ENCODE data around the gene SNX19.

The SNX19 gene
- long read RNA-seq, result 0 reads

GRCh38 chr11:130916238-130916855 is at the start of gene SNX19:
Gene SNX19 (minus strand): TSS chr11:130916479. CDS start chr11:130915939, 540 bp downstream.
- peak within 1 kb of the TSS; percentile 67 for H3K4me3 ChIP-seq (replicated peaks; ENCODE audit: insufficient read depth, low read length)
- TF ChIP-seq REST (IDR thresholded peaks at IDR 0.05; ENCODE audit: insufficient replicate concordance, low read depth) (no peak), GABPA (IDR thresholded peaks at IDR 0.05; ENCODE audit: low read depth) (peak; percentile 61), SPI1 (IDR thresholded peaks at IDR 0.05; ENCODE audit: borderline replicate concordance, low read depth) (no peak), POLR2AphosphoS5 (IDR thresholded peaks at IDR 0.05; ENCODE audit: low read depth) (peak; percentile 69; the same call in 1 of the 2 replicates), CTCF (IDR thresholded peaks at IDR 0.05; ENCODE audit: insufficient read depth, low read length) (peak; percentile 70)
- H3K27me3 ChIP-seq (ENCODE audit: insufficient read depth, poor library complexity, severe bottlenecking), result no peaks in the 10 kb centered on the region
- peak; percentile 83 to 84 for DNase-seq (ENCODE audit: low read depth in 1 of 2, low spot score in 1 of 2)
- peak within 1 kb of the TSS; percentile 71 for H3K27ac ChIP-seq (replicated peaks)

GRCh38 chr11:130964058-130964792 is 47.9 kb upstream of the SNX19 start:
- Histone ChIP-seq H3K4me3 (replicated peaks; ENCODE audit: insufficient read depth, low read length) (no peak overlapping the region), H3K27ac (replicated peaks) (no peak overlapping the region), H3K27me3 (ENCODE audit: insufficient read depth, poor library complexity, severe bottlenecking) (no peaks in the 10 kb centered on the region)
- TF ChIP-seq POLR2AphosphoS5 (IDR thresholded peaks at IDR 0.05; ENCODE audit: low read depth) (no peak), CTCF (IDR thresholded peaks at IDR 0.05; ENCODE audit: insufficient read depth, low read length) (no peak), SPI1 (IDR thresholded peaks at IDR 0.05; ENCODE audit: borderline replicate concordance, low read depth) (no peak), REST (IDR thresholded peaks at IDR 0.05; ENCODE audit: insufficient replicate concordance, low read depth) (no peak), GABPA (IDR thresholded peaks at IDR 0.05; ENCODE audit: low read depth) (no peak)
- no peak for DNase-seq (ENCODE audit: low read depth in 1 of 2, low spot score in 1 of 2)

- no peak for DNase-seq (ENCODE audit: low read depth in 1 of 2, low spot score in 1 of 2)
- Histone ChIP-seq H3K27ac (replicated peaks) (no peak overlapping the region), H3K27me3 (ENCODE audit: insufficient read depth, poor library complexity, severe bottlenecking) (no peaks in the 10 kb centered on the region), H3K4me3 (replicated peaks; ENCODE audit: insufficient read depth, low read length) (no peak overlapping the region)
- TF ChIP-seq GABPA (IDR thresholded peaks at IDR 0.05; ENCODE audit: low read depth) (no peak), POLR2AphosphoS5 (IDR thresholded peaks at IDR 0.05; ENCODE audit: low read depth) (no peak), SPI1 (IDR thresholded peaks at IDR 0.05; ENCODE audit: borderline replicate concordance, low read depth) (no peak), CTCF (IDR thresholded peaks at IDR 0.05; ENCODE audit: insufficient read depth, low read length) (no peak), REST (IDR thresholded peaks at IDR 0.05; ENCODE audit: insufficient replicate concordance, low read depth) (no peak)
These were observed 31.6 kb upstream of the SNX19 start for GRCh38 chr11:130947889-130948288.
